Liver (tissue), 9 donors: ENCODE data around the gene PATE1. TPM values are rescaled to one million over a fixed set of nuclear protein-coding genes. Genes with fewer than 3 reads are reported as not detected.
"Not testable (repeated sequence)": the region's sequence is repeated elsewhere in the genome, so short reads cannot be mapped to it uniquely, and the experiment has no call there.

Experiments used
- DNase-seq: peaks from one replicate; pipeline ENCODE4 v3.0.0-alpha.2; 2017; ENCODE audit warnings: low spot score
- H3K27ac ChIP-seq, 2 donors: one replicate each; pipeline ENCODE4 v1.7.0; 2013; ENCODE audit warnings: inconsistent platforms in 2 of 2, low read length in 2 of 2, control low read depth in 1 of 2, low read depth in 1 of 2, mild to moderate bottlenecking in 1 of 2
- H3K27me3 ChIP-seq, 4 donors: one replicate each; pipeline versions ENCODE4 v1.6.1 to v1.7.0; 2013; ENCODE audit warnings: low read length in 3 of 4, inconsistent platforms in 1 of 4, mild to moderate bottlenecking in 1 of 4, moderate library complexity in 1 of 4; ENCODE audit not compliant: control insufficient read depth in 4 of 4, insufficient read depth in 4 of 4
- H3K36me3 ChIP-seq, 4 donors: one replicate each; pipeline versions ENCODE4 v1.6.1 to v1.7.0; 2013; ENCODE audit warnings: low read length in 3 of 4, mild to moderate bottlenecking in 3 of 4, low read depth in 1 of 4, moderate library complexity in 1 of 4; ENCODE audit not compliant: control insufficient read depth in 4 of 4, insufficient read depth in 3 of 4
- H3K4me1 ChIP-seq, 4 donors: one replicate each; pipeline versions ENCODE4 v1.6.1 to v1.7.0; 2013; ENCODE audit warnings: low read length in 3 of 4, mild to moderate bottlenecking in 3 of 4, moderate library complexity in 1 of 4; ENCODE audit not compliant: control insufficient read depth in 4 of 4, insufficient read depth in 4 of 4
- H3K4me3 ChIP-seq, 3 donors: one replicate each; pipeline versions ENCODE4 v1.6.1 to v1.7.0; 2013; ENCODE audit warnings: low read length in 3 of 3, control low read depth in 1 of 3, low read depth in 1 of 3, mild to moderate bottlenecking in 1 of 3
- H3K9ac ChIP-seq, 2 donors: one replicate each; pipeline ENCODE4 v1.7.0; 2013; ENCODE audit warnings: low read length in 2 of 2, mild to moderate bottlenecking in 2 of 2, moderate library complexity in 2 of 2, control low read depth in 1 of 2, low read depth in 1 of 2
- H3K9me3 ChIP-seq, 4 donors: one replicate each; pipeline versions ENCODE4 v1.6.1 to v1.7.0; 2013; ENCODE audit warnings: low read length in 3 of 4; ENCODE audit not compliant: control insufficient read depth in 4 of 4
- CTCF ChIP-seq: fragments of 150-350 bp; IDR thresholded peaks from 2 replicates; pipeline ENCODE4 v1.5.1; 2017; ENCODE audit warnings: improper control_type of control experiment, low read depth, low read length; ENCODE audit not compliant: missing input control
- EGR1 ChIP-seq, 2 donors: IDR thresholded peaks; 2 replicates each; pipeline ENCODE4 v1.6.1; 2016 to 2018; ENCODE audit warnings: antibody characterized with exemption in 2 of 2, low read depth in 2 of 2
- FOXA1 ChIP-seq: IDR thresholded peaks from 2 replicates; pipeline ENCODE4 v1.6.1; 2016; ENCODE audit warnings: antibody characterized with exemption
- FOXA2 ChIP-seq: IDR thresholded peaks from 2 replicates; pipeline ENCODE4 v1.6.1; 2016; ENCODE audit warnings: antibody characterized with exemption
- GABPA ChIP-seq, 2 donors: IDR thresholded peaks in 1 of 2; conservative IDR thresholded peaks in 1 of 2; 2 replicates each; pipeline ENCODE4 v1.6.1; 2016; ENCODE audit warnings: antibody characterized with exemption in 2 of 2, mild to moderate bottlenecking in 1 of 2, moderate library complexity in 1 of 2
- HNF4A ChIP-seq, 2 donors: conservative IDR thresholded peaks; 2 replicates each; pipeline ENCODE4 v1.6.1; 2016; ENCODE audit warnings: antibody characterized with exemption in 2 of 2, mild to moderate bottlenecking in 2 of 2
- HNF4G ChIP-seq: IDR thresholded peaks from 2 replicates; pipeline ENCODE4 v1.6.1; 2016; ENCODE audit warnings: antibody characterized with exemption
- JUND ChIP-seq, 2 donors: IDR thresholded peaks; 2 replicates each; pipeline ENCODE4 v1.6.1; 2016; ENCODE audit warnings: antibody characterized with exemption in 2 of 2
- NR2F2 ChIP-seq: IDR thresholded peaks from 2 replicates; pipeline ENCODE4 v1.6.1; 2016; ENCODE audit warnings: antibody characterized with exemption
- RAD21 ChIP-seq, 2 donors: IDR thresholded peaks; 2 replicates each; pipeline ENCODE4 v1.6.1; 2016; ENCODE audit warnings: antibody characterized with exemption in 2 of 2, mild to moderate bottlenecking in 2 of 2
- RXRA ChIP-seq, 2 donors: IDR thresholded peaks; 2 replicates each; pipeline ENCODE4 v1.6.1; 2017 to 2018; ENCODE audit warnings: antibody characterized with exemption in 2 of 2, mild to moderate bottlenecking in 1 of 2
- SP1 ChIP-seq: IDR thresholded peaks from 2 replicates; pipeline ENCODE4 v1.6.1; 2018; ENCODE audit warnings: antibody characterized with exemption, mild to moderate bottlenecking
- TAF1 ChIP-seq: conservative IDR thresholded peaks from 2 replicates; pipeline ENCODE4 v1.6.1; 2016; ENCODE audit warnings: antibody characterized with exemption, mild to moderate bottlenecking
- YY1 ChIP-seq: IDR thresholded peaks from 2 replicates; pipeline ENCODE4 v1.6.1; 2016; ENCODE audit warnings: antibody characterized with exemption, mild to moderate bottlenecking
- WGBS: extraction: QIAGEN DNeasy Blood & Tissue Kit; methylation state at CpG from one replicate; pipeline ENCODE4 v1.1.7; 2013; 5-methylcytosine and 5-hydroxymethylcytosine counted together
- polyA plus RNA-seq, 2 donors: library from polyadenylated mRNA; stranded (reverse) in 1 of 2; unstranded in 1 of 2; fragments of 200-250 nt in 1 of 2; fragments of >200 nt in 1 of 2; fragmentation: Nextera tagmentation in 1 of 2; extraction: Ambion mirVana in 1 of 2; gene quantifications; one replicate each; pipeline versions ENCODE4 v1.2.1 to v1.2.3, GENCODE V29; 2013 to 2015
- total RNA-seq, 2 donors: library from RNA; depleted of rRNA; stranded (reverse); fragments of >200 nt; gene quantifications; one replicate each; pipeline ENCODE4 v1.2.3, GENCODE V29; 2014
- TF ChIP-seq, protein P1 (sequence below): IDR thresholded peaks from 2 replicates; pipeline ENCODE4 v1.6.1; 2016; ENCODE audit warnings: antibody characterized with exemption, mild to moderate bottlenecking
- TF ChIP-seq, protein P2 (sequence below): IDR thresholded peaks from 2 replicates; pipeline ENCODE4 v1.6.1; 2016; ENCODE audit warnings: antibody characterized with exemption
- TF ChIP-seq, protein P3 (sequence below): IDR thresholded peaks from 2 replicates; pipeline ENCODE4 v1.6.1; 2016; ENCODE audit warnings: antibody characterized with exemption
- TF ChIP-seq, protein P4 (sequence below): IDR thresholded peaks from 2 replicates; pipeline ENCODE4 v1.6.1; 2016; ENCODE audit warnings: antibody characterized with exemption
- donor health status: healthy.
- donor health status: healthy.
- donor health status: healthy.
- donor health status: healthy.
- donor health status: healthy.

PATE1 gene
- total and polyA plus RNA-seq, 4 donors, result not detected

- TF ChIP-seq FOXA2 (no peak), SP1 (no peak), RAD21 (IDR thresholded peaks at IDR 0.05) (no peak), JUND (IDR thresholded peaks at IDR 0.05) (no peak), HNF4G (no peak), EGR1 (IDR thresholded peaks at IDR 0.05; ENCODE audit: low read depth in 2 of 2) (no peak), HNF4A (conservative IDR thresholded peaks at IDR 0.05) (no peak), NR2F2 (no peak), GABPA (IDR thresholded peaks at IDR 0.05 in 1 of 2, conservative IDR thresholded peaks at IDR 0.05 in 1 of 2) (no peak), TAF1 (no peak), RXRA (IDR thresholded peaks at IDR 0.05) (no peak), YY1 (no peak), FOXA1 (no peak), CTCF (no peak)
- TF ChIP-seq, protein P1, sequence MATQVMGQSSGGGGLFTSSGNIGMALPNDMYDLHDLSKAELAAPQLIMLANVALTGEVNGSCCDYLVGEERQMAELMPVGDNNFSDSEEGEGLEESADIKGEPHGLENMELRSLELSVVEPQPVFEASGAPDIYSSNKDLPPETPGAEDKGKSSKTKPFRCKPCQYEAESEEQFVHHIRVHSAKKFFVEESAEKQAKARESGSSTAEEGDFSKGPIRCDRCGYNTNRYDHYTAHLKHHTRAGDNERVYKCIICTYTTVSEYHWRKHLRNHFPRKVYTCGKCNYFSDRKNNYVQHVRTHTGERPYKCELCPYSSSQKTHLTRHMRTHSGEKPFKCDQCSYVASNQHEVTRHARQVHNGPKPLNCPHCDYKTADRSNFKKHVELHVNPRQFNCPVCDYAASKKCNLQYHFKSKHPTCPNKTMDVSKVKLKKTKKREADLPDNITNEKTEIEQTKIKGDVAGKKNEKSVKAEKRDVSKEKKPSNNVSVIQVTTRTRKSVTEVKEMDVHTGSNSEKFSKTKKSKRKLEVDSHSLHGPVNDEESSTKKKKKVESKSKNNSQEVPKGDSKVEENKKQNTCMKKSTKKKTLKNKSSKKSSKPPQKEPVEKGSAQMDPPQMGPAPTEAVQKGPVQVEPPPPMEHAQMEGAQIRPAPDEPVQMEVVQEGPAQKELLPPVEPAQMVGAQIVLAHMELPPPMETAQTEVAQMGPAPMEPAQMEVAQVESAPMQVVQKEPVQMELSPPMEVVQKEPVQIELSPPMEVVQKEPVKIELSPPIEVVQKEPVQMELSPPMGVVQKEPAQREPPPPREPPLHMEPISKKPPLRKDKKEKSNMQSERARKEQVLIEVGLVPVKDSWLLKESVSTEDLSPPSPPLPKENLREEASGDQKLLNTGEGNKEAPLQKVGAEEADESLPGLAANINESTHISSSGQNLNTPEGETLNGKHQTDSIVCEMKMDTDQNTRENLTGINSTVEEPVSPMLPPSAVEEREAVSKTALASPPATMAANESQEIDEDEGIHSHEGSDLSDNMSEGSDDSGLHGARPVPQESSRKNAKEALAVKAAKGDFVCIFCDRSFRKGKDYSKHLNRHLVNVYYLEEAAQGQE, result no peak
- TF ChIP-seq, protein P2, sequence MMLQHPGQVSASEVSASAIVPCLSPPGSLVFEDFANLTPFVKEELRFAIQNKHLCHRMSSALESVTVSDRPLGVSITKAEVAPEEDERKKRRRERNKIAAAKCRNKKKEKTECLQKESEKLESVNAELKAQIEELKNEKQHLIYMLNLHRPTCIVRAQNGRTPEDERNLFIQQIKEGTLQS, result no peak
- TF ChIP-seq, protein P3, sequence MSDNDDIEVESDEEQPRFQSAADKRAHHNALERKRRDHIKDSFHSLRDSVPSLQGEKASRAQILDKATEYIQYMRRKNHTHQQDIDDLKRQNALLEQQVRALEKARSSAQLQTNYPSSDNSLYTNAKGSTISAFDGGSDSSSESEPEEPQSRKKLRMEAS, result no peak
- TF ChIP-seq, protein P4, sequence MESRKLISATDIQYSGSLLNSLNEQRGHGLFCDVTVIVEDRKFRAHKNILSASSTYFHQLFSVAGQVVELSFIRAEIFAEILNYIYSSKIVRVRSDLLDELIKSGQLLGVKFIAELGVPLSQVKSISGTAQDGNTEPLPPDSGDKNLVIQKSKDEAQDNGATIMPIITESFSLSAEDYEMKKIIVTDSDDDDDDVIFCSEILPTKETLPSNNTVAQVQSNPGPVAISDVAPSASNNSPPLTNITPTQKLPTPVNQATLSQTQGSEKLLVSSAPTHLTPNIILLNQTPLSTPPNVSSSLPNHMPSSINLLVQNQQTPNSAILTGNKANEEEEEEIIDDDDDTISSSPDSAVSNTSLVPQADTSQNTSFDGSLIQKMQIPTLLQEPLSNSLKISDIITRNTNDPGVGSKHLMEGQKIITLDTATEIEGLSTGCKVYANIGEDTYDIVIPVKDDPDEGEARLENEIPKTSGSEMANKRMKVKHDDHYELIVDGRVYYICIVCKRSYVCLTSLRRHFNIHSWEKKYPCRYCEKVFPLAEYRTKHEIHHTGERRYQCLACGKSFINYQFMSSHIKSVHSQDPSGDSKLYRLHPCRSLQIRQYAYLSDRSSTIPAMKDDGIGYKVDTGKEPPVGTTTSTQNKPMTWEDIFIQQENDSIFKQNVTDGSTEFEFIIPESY, result no peak
- no peaks in the 10 kb centered on the region for H3K9me3 ChIP-seq
- H3K4me3 ChIP-seq, result no peak overlapping the region
- H3K27me3 ChIP-seq, result peaks cover 0 to 3% (median 0%) of the 10 kb centered on the region in 4 donors
- no peaks in the 10 kb centered on the region for H3K36me3 ChIP-seq
- no peak overlapping the region for H3K27ac ChIP-seq
- no peak overlapping the region for H3K9ac ChIP-seq
- H3K4me1 ChIP-seq, result no peaks in the 10 kb centered on the region
- 42% methylated on average over 6 of the region's 6 CpGs for WGBS
- DNase-seq, result no peak
These were observed 44.0 kb upstream of the PATE1 start for GRCh38 chr11:125701858-125702621.

DNA sequence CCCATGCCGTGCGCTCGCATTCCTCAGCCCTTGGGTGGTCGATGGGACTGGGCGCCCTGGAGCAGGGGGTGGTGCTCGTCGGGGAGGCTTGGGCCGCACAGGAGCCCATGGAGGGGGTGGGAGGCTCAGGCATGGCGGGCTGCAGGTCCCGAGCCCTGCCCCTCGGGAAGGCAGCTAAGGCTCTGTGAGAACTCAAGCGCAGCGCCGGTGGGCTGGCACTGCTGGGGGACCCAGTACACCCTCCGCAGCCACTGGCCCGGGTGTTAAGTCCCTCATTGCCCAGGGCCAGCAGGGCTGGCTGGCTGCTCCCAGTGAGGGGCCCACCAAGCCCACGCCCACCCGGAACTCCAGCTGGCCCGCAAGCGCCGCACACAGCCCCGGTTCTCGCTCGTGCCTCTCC, 41.4 kb upstream of the PATE1 start:
- H3K9ac ChIP-seq, H3K36me3 ChIP-seq, DNase-seq, H3K4me3 ChIP-seq, H3K27me3 ChIP-seq, H3K27ac ChIP-seq, H3K9me3 ChIP-seq, H3K4me1 ChIP-seq: not testable (repeated sequence)
- WGBS, result 91% methylated on average over 24 of the region's 24 CpGs
